ENCODE measurements around the gene PPP2R2B. TPM values are rescaled to one million over a fixed set of nuclear protein-coding genes. Genes with fewer than 3 reads are reported as not detected.

Gene PPP2R2B
- polyA plus RNA-seq, 1 donor (not counting 4 experiments of a cell fraction or from before 2014, with no cell fraction given), result 0.33 TPM

- Histone ChIP-seq H3K4me3 (ENCODE audit: control insufficient read depth in 2 of 3, extremely low read depth in 1 of 3, insufficient read depth in 2 of 3, low read depth in 1 of 3, low read length in 3 of 3) (no peak overlapping the region), H2AFZ (ENCODE audit: control insufficient read depth, low read length) (no peak overlapping the region), H4K20me1 (ENCODE audit: control insufficient read depth, extremely low read depth, insufficient read depth, low read length) (no peaks in the 10 kb centered on the region), H3K9ac (ENCODE audit: control insufficient read depth, extremely low read depth, insufficient read depth, low read length) (no peak overlapping the region), H3K4me1 (ENCODE audit: control insufficient read depth, extremely low read depth, insufficient read depth, low read length) (peaks cover 12% of the 10 kb centered on the region), H3K79me2 (ENCODE audit: control insufficient read depth, insufficient read depth, low read length) (no peaks in the 10 kb centered on the region), H3K4me2 (ENCODE audit: control insufficient read depth, extremely low read depth, insufficient read depth, low read depth, low read length) (no peak overlapping the region), H3K36me3 (ENCODE audit: control insufficient read depth in 2 of 2, extremely low read depth in 1 of 2, insufficient read depth in 2 of 2, low read length in 2 of 2) (no peaks in the 10 kb centered on the region), H3K9me3 (ENCODE audit: control insufficient read depth, low read depth, low read length) (no peaks in the 10 kb centered on the region), H3K9me1 (ENCODE audit: control insufficient read depth, extremely low read depth, insufficient read depth, low read length) (no peaks in the 10 kb centered on the region), H3K27ac (ENCODE audit: control insufficient read depth, insufficient read depth, low read length) (no peak overlapping the region), H3K27me3 (ENCODE audit: control insufficient read depth, extremely low read depth, insufficient read depth, low read length) (no peaks in the 10 kb centered on the region)
- no peak for TF ChIP-seq EZH2 (IDR thresholded peaks at IDR 0.05; ENCODE audit: low read length)
- TF ChIP-seq CTCF (optimal IDR thresholded peaks at IDR 0.05 in 1 of 3, IDR thresholded peaks at IDR 0.05 in 1 of 3, conservative IDR thresholded peaks at IDR 0.05 in 1 of 3; ENCODE audit: extremely low read depth in 1 of 3, insufficient read depth in 2 of 3, low read length in 3 of 3), result no peak
- dilution Hi-C loops (cut with MboI; ENCODE audit: extremely low pct_ligation_motif_present, low sequenced_read_pairs), result no loop called here
- FAIRE-seq (no peak), DNase-seq (ENCODE audit: low read depth, low spot score) (no peak)
Measured at GRCh38 chr5:146889169-146889568, 10.6 kb upstream of the PPP2R2B start.

- H3K9ac ChIP-seq (ENCODE audit: control insufficient read depth, extremely low read depth, insufficient read depth, low read length), result no peak overlapping the region
- no peak overlapping the region for H3K4me2 ChIP-seq (ENCODE audit: control insufficient read depth, extremely low read depth, insufficient read depth, low read depth, low read length)
- H3K4me3 ChIP-seq (ENCODE audit: control insufficient read depth in 2 of 3, extremely low read depth in 1 of 3, insufficient read depth in 2 of 3, low read depth in 1 of 3, low read length in 3 of 3), result no peak overlapping the region
- DNase-seq (ENCODE audit: low read depth, low spot score) (no peak), FAIRE-seq (no peak)
- no peaks in the 10 kb centered on the region for H3K9me1 ChIP-seq (ENCODE audit: control insufficient read depth, extremely low read depth, insufficient read depth, low read length)
- H3K27ac ChIP-seq (ENCODE audit: control insufficient read depth, insufficient read depth, low read length), result no peak overlapping the region
- dilution Hi-C loops (cut with MboI; ENCODE audit: extremely low pct_ligation_motif_present, low sequenced_read_pairs), result no loop called here
- H4K20me1 ChIP-seq (ENCODE audit: control insufficient read depth, extremely low read depth, insufficient read depth, low read length), result no peaks in the 10 kb centered on the region
- peaks cover 14% of the 10 kb centered on the region for H3K4me1 ChIP-seq (ENCODE audit: control insufficient read depth, extremely low read depth, insufficient read depth, low read length)
- H3K27me3 ChIP-seq (ENCODE audit: control insufficient read depth, extremely low read depth, insufficient read depth, low read length), result no peaks in the 10 kb centered on the region
- H3K9me3 ChIP-seq (ENCODE audit: control insufficient read depth, low read depth, low read length), result no peaks in the 10 kb centered on the region
- H2AFZ ChIP-seq (ENCODE audit: control insufficient read depth, low read length), result no peak overlapping the region
- H3K36me3 ChIP-seq (ENCODE audit: control insufficient read depth in 2 of 2, extremely low read depth in 1 of 2, insufficient read depth in 2 of 2, low read length in 2 of 2), result no peaks in the 10 kb centered on the region
- no peaks in the 10 kb centered on the region for H3K79me2 ChIP-seq (ENCODE audit: control insufficient read depth, insufficient read depth, low read length)
- TF ChIP-seq EZH2 (IDR thresholded peaks at IDR 0.05; ENCODE audit: low read length) (no peak), CTCF (optimal IDR thresholded peaks at IDR 0.05 in 1 of 3, IDR thresholded peaks at IDR 0.05 in 1 of 3, conservative IDR thresholded peaks at IDR 0.05 in 1 of 3; ENCODE audit: extremely low read depth in 1 of 3, insufficient read depth in 2 of 3, low read length in 3 of 3) (no peak)
Measured at GRCh38 chr5:146888351-146888978, 9.9 kb upstream of the PPP2R2B start.
